GM21786 (cell line): ENCODE results near the gene PSAP.

Experiments used
- ATAC-seq: cut with Tn5 transposase; IDR thresholded peaks from one replicate; pipeline ENCODE4 v1.9.1; 2021; ENCODE audit not compliant: unreplicated experiment

PSAP gene

GRCh38 chr10:71845410-71846405 lies 5.3 kb downstream of the PSAP start:
- no peak for ATAC-seq

- ATAC-seq, result no peak
Measured at GRCh38 chr10:71844695-71845094, 6.4 kb downstream of the PSAP start.

GRCh38 chr10:71844084-71844483 lies 7.0 kb downstream of the PSAP start:
- ATAC-seq, result no peak

- ATAC-seq, result no peak
Measured at GRCh38 chr10:71842856-71843686, 8.0 kb downstream of the PSAP start.

GRCh38 chr10:71842422-71842821 lies 8.6 kb downstream of the PSAP start:
- ATAC-seq, result no peak

- no peak for ATAC-seq
Measured at GRCh38 chr10:71840958-71841335, 10.1 kb downstream of the PSAP start.

- ATAC-seq, result no peak
Measured at GRCh38 chr10:71840177-71840957, 10.7 kb downstream of the PSAP start.

GRCh38 chr10:71838264-71839211 lies 12.5 kb downstream of the PSAP start:
- ATAC-seq, result no peak

- ATAC-seq, result no peak
Measured at GRCh38 chr10:71837098-71837827, 13.8 kb downstream of the PSAP start.

GRCh38 chr10:71836596-71836974 lies 14.5 kb downstream of the PSAP start:
- peak; percentile 28 for ATAC-seq

GRCh38 chr10:71835671-71836595 lies 15.1 kb downstream of the PSAP start:
- ATAC-seq, result peak; percentile 93

- ATAC-seq, result no peak
Measured at GRCh38 chr10:71834343-71834674, 16.7 kb downstream of the PSAP start.

- no peak for ATAC-seq
Measured at GRCh38 chr10:71833451-71834342, 17.4 kb downstream of the PSAP start.

- no peak for ATAC-seq
Measured at GRCh38 chr10:71832967-71833366, 18.1 kb downstream of the PSAP start.

GRCh38 chr10:71831646-71832552 lies 19.2 kb downstream of the PSAP start:
- ATAC-seq, result no peak

GRCh38 chr10:71830726-71831125 lies 20.3 kb downstream of the PSAP start:
- ATAC-seq, result no peak
